AG04449 (cell line): Measurements from ENCODE around the gene EPHA10.

ENCODE experiments used
- CTCF ChIA-PET: fragments of 350-600 bp; formaldehyde crosslinking; extraction: SDS; loops from one replicate; lab custom pipeline; 2021; ENCODE audit warnings: antibody characterized with exemption; lab: Yijun Ruan, JAX
- POLR2A ChIA-PET: fragments of 400-600, 350-600 bp; formaldehyde crosslinking; extraction: SDS; loops from one replicate; lab custom pipeline; 2020; ENCODE audit warnings: antibody characterized with exemption, inconsistent platforms; lab: Yijun Ruan, JAX
- DNase-seq: peaks from one replicate; pipeline ENCODE4 v3.0.0-alpha.2; 2010; ENCODE audit warnings: low read depth, low spot score
- H3K4me3 ChIP-seq: 2 replicates; pipeline ENCODE4 v1.5.1; 2011; ENCODE audit warnings: low read depth, mild to moderate bottlenecking, control low read depth, low read length
- CTCF ChIP-seq: IDR thresholded peaks from one replicate; pipeline ENCODE4 v1.5.1; 2011; ENCODE audit warnings: mild to moderate bottlenecking, moderate library complexity, low read length, control low read depth, inconsistent platforms; ENCODE audit not compliant: insufficient read depth; ENCODE audit errors: missing control alignments

Gene EPHA10

GRCh38 chr1:37677143-37677439 lies 87.8 kb downstream of the EPHA10 start:
- no peak for TF ChIP-seq CTCF
- DNase-seq = no peak
- ChIA-PET CTCF (interaction anchor here (0.8 to 18.6 kb wide), 2 partner anchors 14 to 75 kb away, joined by 3 to 382 read pairs; partner anchors contain the start of gene GNL2), POLR2A (interaction anchor here (0.5 to 0.7 kb wide), 2 partner anchors 13 to 107 kb away, joined by 3 to 4 read pairs; a partner anchor contains a TSS)
- no peak overlapping the region for H3K4me3 ChIP-seq

DNA sequence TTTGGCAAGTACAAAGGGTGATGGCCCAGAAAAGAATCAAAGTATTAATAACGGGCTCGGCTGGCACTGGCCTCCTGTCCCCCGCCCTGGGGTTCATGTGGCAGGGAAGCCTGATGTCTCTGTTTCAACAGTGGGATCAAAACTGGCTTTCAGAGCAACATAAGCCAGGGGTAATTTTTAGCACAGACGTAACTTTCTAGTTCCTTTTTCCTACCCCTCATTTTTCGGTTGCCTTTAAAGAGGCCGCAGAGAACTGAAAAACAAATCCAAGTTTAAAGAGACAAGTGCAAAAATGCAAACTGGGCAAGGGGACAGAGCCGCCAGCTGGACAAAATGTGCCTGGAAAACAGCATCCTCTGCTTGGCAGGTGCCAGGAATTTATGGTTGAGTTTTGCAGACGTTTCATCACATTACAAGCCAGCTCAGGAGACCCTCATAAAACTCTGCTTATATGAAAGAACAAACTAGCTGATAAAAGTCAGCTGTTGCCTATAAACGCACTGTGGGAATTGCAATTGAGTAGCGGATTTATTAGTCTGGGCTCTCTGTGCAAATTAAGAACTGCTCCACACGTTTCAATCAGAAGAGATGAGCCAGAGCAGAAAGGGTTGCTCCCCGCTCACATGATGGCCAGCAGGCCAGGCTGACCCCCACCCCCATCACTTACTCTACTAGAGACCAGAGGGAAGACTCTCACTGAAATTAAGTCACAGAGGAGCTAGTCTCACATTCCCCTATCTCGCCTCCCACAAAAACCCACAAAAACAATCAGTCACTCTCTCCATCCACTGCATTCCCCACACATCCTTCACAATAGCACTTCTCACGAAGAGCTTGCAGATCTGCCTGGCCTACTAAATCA lies 88.4 kb downstream of the EPHA10 start:
- CTCF ChIA-PET = interaction anchor here (0.8 to 18.6 kb wide), 5 partner anchors 14 to 222 kb away, joined by 3 to 382 read pairs (median 3); partner anchors contain the start of genes CDCA8 and GNL2
- no peak overlapping the region for H3K4me3 ChIP-seq
- no peak for TF ChIP-seq CTCF
- POLR2A ChIA-PET = interaction anchor here (0.5 to 0.7 kb wide), 2 partner anchors 14 to 106 kb away, joined by 3 to 4 read pairs; a partner anchor contains a TSS
- DNase-seq = no peak

DNA sequence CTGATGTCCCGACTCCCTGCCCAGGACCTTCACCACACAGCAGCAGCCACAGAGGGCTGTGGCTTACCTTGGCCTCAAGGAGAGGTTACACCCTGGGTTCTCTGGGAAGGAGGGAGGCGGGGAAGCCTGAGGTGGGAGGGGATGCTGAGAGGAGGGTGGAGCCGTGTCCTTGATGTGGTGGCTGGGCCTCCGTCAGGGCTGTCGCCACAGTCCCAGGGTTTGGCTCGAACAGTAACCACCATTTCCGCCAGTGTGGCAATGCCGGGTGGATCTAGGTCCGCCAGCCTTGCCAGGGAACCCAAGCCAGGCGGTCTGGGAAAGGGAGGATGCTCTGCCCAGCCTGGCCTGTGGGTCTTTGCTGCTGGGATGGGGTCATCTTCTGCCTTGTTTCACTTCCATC lies 91.0 kb downstream of the EPHA10 start:
- no peak for TF ChIP-seq CTCF
- no peak overlapping the region for H3K4me3 ChIP-seq
- ChIA-PET CTCF (interaction anchor here (0.7 to 18.6 kb wide), 4 partner anchors 8 to 159 kb away, joined by 4 to 382 read pairs (median 12); partner anchors contain the start of gene GNL2), POLR2A (no interaction called here)
- no peak for DNase-seq

DNA sequence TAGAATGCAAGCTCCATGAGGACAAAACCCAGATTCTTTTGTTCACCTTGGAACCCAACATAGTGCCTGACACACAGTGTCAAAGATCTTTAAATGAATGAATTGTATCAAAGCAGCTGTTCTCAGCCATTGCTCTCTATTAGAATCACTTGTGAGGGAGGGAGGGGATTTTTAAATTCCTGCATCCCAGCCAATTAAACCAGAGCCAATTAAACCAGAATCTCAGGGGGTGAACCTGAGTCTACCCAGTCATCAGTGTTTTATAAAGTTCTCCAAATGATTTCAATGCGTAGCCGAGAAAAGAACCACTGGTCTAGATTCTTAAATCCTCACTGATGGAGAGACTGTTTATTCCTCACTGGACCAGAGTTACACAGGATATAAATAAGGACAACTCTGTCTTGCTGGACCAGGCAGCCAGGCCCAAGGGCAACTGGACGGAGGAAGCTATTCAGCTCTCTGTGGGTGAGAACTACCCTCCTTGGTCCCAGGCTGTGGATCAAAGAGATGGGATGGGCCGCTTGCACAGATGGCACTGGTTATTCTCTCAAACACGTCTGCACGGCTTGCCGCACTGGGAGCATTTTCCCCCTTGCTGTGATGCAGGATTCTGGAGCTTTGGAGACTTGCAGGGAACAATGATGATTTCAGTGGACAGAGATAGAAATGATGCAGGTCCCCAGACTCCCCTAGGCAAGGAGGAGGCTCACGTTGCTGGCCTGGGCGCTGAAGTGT lies 92.6 kb downstream of the EPHA10 start:
- no peak for TF ChIP-seq CTCF
- ChIA-PET POLR2A (no interaction called here), CTCF (interaction anchor here (3.5 to 18.6 kb wide), 2 partner anchors 10 to 70 kb away, joined by 21 to 382 read pairs; partner anchors contain the start of gene GNL2)

GRCh38 chr1:37671261-37671660 lies 93.7 kb downstream of the EPHA10 start:
- no peak for DNase-seq
- CTCF ChIA-PET = interaction anchor here (3.5 to 18.6 kb wide), 2 partner anchors 11 to 69 kb away, joined by 21 to 382 read pairs; partner anchors contain the start of gene GNL2
- no peak for TF ChIP-seq CTCF
- POLR2A ChIA-PET = no interaction called here
- no peak overlapping the region for H3K4me3 ChIP-seq

More for the DNA sequence above, 92.6 kb downstream of the EPHA10 start:
- no peak for DNase-seq
- no peak overlapping the region for H3K4me3 ChIP-seq
